HG03045 (cell line): ENCODE results near the gene L3MBTL3.

Experiments used
- ATAC-seq: cut with Tn5 transposase; IDR thresholded peaks from one replicate; pipeline ENCODE4 v1.9.1; 2021; ENCODE audit warnings: mild to moderate bottlenecking, moderate library complexity; ENCODE audit not compliant: unreplicated experiment

L3MBTL3 gene

DNA sequence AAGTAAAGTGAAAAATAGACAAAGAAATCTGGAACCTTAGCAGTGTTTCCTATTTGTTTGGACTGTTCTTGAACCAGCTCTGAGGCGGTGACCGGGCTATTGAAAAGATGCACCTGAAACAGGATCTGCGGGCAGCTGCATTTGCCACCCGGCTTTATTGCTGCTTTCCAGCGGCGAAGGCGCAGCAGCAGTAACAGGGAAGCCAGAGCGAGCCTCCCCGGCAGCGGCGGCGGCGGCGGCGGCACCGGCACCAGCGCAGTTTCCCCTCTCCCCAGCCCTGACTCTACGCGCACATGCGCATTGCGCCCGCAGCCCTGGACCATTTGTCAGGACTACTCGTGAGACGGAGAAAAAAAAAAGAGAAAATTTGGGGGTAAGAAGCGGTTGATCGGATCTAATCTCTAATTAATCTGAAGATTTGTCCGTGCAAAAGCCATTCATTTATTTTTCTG lies at the start of gene L3MBTL3:
Gene L3MBTL3 (plus strand): TSS at position 290 of the 452 bp plus-strand sequence. CDS start 24,119 bp downstream, outside the sequence.
- ATAC-seq, result peak; percentile 70

DNA sequence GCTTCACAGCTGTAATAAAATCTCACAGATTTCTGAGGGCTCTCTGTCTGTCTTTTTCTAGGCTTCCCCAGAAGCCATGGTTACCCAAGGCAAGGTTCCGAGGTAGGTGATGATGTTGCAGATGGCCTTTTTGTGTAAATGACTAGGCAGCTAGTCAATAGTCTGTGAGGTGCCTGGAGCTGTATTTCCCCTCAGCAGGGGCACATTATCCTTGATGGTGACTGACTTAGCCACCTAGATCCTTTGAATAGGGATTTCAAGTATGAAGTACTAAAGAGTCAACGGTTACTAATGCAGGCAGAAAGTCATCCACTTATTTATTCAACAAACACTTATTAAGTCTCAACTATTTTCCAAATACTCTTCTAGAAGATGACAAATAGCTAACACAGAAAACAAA lies 49.3 kb upstream of the L3MBTL3 start:
- no peak for ATAC-seq

- ATAC-seq, result no peak
Measured at GRCh38 chr6:129976110-129976509, 42.3 kb upstream of the L3MBTL3 start.

DNA sequence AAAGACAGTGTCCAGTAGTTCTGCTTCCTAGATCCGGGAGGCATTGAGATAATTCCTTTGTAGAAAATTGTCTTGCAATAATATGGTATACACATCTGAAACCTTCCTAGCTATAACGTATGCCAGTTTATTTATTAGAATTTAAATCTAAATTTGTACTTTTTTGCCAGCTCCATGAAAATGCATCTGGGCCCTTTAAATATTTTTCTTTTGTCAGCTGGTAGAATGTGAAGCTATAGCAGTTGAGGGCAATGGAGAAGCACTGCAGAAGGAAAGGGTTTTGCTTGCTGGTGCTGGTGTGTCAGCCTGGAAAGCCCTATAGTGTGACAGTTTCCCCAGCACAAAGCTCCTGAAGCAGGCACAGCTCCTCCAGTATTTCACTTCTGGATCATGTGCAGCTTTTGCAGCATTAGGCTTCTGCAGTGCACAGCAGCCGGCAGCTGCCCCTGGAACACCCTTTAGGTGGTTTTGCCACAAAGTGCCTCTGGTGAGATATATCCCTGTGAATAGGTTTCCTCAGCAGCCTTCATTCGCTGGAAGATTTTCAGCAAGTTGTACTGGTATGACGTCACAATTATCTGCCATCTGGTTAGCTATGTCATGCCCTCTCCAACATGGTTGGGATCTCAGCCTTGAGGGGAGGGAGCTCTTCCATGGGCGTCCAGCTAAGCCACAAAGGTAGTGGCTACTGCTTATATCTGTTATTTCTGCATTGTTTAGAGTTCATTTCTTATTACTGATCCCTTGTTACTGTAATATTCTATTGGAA lies 40.0 kb upstream of the L3MBTL3 start:
- ATAC-seq, result no peak

DNA sequence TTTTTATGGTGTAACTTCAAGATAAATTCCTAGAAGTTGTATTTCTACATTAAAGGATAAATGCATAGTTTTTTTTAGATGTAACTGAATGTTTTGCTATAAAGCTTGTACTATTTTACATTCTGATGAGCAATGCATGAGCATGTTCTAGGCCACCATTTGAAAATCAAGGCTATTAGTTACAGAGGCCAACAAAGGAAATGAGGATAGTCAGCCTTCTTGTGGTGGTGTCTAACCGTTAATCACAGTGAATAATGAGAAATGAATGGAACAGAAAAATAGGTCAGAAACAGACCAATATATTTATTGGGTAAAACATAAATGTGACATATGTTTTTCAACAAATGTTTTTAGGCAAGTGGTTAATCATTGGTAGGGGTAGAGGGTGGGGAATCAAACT lies 37.6 kb upstream of the L3MBTL3 start:
- no peak for ATAC-seq

- ATAC-seq, result no peak
Measured at GRCh38 chr6:129981598-129981997, 36.8 kb upstream of the L3MBTL3 start.

DNA sequence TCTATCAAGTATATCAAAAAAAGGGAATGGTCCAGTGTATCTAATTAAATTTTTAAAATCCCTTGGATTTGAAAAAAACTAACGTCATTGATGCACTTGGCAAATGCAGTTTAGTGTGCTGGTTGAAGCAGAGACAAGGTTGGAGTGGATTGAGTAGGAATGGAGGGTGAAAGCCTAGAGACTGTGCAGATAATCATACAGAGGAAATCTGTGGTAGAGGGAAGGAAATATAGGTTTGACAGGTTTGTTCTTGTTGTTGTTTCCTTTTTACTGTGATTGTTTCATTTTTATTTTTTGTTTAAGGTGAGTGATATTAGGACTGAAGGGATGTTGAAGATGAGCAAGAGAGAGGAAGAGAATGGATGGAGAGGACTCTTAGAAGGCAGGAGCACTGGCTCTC lies 29.0 kb upstream of the L3MBTL3 start:
- no peak for ATAC-seq

GRCh38 chr6:129992881-129993280 lies 25.5 kb upstream of the L3MBTL3 start:
- ATAC-seq, result no peak

GRCh38 chr6:129994410-129994809 lies 24.0 kb upstream of the L3MBTL3 start:
- ATAC-seq, result no peak

- ATAC-seq, result no peak
Measured at GRCh38 chr6:129996387-129996786, 22.0 kb upstream of the L3MBTL3 start.

DNA sequence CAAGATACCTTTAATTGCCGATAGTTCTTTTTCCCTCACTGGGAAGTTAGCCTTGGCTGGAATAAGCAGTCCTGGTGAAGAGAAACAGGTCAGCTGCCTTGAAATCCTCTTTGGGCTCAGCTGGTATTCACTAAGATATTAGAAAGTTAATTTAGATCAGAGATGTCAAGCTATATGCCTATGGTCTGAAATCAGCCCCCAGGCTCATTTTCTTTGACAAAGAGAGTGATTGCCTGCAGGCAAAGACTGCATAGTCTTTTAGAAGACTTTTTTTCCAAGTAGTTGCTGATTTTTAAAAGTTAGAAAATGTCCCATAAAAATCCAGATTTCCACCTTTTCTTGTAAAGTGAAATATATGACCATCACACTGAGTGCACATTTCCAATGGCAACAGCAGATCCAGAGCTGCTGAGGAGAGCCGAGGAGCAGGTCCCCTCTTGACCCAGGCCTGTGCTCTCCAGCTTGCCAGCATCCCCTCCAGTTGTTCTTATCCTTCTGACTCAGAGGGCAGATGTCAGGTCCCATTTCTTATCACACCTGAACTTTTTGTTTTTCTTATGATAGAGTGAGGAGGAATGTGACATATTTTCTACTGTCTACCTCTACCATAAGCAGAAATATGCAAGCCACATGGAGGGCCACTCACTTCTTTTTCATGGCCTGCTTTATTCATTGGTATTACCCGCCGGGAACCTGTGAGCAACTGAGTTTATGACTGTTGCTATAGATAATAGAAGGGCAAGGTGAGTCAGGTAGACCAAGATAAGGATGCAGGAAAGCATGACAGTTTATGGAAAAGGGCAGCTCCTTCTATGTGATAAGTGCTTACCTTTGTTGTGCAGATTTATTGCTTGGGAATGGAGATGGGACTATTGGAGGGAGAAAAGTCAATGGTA lies 17.6 kb upstream of the L3MBTL3 start:
- no peak for ATAC-seq

GRCh38 chr6:130008236-130008873 lies 10.0 kb upstream of the L3MBTL3 start:
- no peak for ATAC-seq

DNA sequence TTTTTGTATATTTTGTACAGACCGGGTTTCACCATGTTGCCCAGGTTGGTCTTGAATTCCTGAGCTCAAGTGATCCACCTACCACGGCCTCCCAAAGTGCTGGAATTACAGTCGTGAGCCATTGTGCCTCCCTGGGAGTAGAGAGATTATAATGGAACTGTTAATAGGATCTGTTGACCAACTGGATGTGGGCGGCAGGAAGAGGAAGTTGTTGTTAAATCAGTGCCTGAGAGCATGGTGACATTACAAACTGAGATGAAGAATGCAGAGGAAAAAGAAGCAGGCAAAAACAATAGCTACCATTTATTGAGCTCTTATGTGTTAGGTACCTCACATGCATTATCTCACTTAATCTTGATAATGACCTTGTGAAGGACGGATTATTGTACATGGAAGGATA lies 9.2 kb upstream of the L3MBTL3 start:
- no peak for ATAC-seq

DNA sequence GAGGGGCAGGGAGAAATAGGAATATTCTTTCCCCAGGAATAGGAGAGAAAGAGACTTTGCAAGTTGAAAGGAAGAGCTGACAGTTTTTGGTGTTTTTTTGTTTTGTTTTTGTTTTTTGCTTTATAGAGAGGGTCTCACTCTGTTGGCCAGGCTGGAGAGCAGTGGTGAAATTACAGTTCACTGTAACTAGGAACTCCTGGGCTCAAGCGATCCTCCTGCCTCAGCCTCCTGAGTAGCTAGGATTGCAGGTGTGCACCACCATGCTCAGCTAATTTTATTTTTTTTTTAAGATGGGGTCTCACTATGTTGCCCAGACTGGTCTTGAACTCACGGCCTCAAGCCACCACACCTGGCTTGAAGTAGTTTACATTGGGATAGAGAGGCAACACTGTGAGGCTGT lies 8.0 kb upstream of the L3MBTL3 start:
- ATAC-seq, result no peak

- ATAC-seq, result no peak
Measured at GRCh38 chr6:130012728-130013127, 5.7 kb upstream of the L3MBTL3 start.

DNA sequence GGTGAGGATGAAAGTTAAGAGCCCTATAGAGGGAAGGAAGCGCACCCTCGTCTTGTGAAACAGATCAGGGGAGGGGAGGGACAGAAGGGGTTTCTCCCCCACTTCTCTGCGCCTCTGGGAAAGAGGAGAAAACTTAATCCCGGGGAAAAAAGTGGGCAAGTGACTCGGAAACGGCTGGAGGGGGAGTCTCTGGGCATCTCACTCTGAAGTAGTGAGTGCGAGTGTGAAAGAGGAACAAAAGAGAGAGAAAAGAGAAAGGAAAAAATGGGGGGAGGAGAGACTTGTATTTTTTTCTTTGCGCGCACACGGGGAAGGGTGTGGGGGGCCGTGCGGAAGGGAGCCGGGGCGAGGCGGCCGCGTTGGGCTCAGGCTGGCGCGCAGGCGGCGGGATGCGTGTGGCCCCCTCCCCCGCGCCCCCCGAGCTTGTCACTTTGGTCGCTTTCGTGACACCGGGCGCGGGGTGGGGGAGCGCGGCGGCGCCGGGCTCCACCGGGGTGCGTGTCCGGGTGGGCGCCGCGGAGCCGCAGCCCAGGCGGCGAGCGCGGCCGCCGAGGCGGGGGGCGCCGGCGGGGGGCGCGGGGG lies 454 bp downstream of the L3MBTL3 start:
- peak; percentile 29 for ATAC-seq

- ATAC-seq, result peak; percentile 32
Measured at GRCh38 chr6:130019326-130020072, 1.1 kb downstream of the L3MBTL3 start.

DNA sequence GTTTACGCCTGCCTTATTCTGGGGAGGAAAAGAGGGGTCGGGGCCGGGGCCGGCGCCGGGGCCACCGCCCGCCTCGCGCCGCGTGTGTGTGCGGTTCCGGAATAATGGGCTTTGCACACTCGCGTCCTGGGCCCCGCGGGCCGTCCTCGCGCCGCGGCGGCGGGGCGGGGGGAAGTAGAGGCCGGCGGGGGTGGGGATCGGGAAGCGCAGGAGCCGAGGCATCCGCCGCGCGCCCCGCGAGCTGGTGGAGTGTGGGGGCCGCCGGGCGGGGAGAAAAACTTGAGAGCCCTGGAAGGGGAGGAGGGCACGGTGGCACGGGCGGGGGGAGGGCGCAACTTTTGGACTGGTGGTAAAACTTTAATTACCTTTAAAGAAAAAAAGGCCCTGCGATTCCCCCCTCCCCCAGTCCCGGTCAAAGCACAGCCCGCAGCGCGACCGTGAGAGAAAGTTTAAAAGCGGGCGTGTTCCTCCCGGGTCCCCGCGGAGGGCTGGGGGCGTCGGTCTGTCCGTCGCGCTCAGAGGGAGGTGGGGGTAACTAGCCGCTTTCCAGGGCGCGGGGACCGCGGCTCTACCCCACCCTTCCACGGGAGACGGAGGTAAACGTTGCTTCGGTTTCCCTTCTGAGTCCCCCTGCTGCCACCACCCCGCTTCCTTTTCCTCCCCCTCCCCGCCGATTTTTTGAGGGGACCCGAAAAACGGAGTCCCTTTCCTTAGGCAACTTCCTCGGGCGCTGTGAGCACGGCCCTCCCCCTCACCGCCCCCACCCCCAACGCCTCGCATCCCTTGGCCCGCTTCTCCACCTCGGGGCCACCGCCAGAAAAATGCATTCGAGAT lies 1.9 kb downstream of the L3MBTL3 start:
- ATAC-seq, result peak; percentile 14

DNA sequence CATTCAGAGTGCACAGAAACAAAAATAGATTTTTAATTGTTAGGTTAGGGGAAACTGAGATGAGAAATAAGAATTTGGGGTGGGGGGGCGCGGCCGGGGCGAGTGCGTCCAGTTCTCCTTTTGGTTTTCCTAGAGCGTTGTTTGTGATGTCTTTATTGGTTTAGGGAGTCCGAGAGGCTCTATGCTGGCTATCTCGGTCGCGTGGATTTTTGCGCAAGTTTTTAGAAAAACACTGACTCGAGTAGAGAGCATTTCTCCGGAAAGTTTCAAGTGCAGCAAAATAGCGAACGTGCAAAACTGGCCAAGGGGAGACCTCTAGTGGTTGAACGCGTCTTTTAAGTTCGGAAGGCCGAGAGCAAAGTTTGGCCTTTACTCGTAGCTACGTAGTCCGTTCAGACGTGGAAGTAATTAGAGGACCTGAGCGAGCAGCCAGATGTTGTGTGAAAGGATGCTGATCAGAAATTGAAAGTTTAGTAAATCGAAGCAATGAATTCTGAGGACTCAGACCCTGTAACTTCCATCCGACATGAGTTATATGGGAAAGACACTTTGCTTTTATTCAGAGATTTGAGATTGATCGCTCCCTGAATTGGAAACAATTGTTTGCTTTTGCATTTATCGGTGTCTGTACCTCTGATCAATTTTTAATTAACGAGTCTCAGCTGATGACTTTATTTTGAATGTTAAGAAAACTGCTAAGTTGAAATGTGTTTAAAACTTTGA lies 2.7 kb downstream of the L3MBTL3 start:
- peak; percentile 60 for ATAC-seq
